Tibial artery (tissue), 4 donors: ENCODE measurements around the gene CCDC148.
"Not testable (repeated sequence)": the region's sequence is repeated elsewhere in the genome, so short reads cannot be mapped to it uniquely, and the experiment has no call there.

Experiments
- DNase-seq, 2 donors: peaks; one replicate each; pipeline ENCODE4 v3.0.0-alpha.2; 2019
- H3K27ac ChIP-seq, 2 donors: fragments of 200-600 bp; sonication (generic) in 1 of 2; 1 replicate in 1 of 2; 2 replicates in 1 of 2; pipeline ENCODE4 v1.5.1; 2018 to 2019; ENCODE audit warnings: mild to moderate bottlenecking in 1 of 2
- H3K27me3 ChIP-seq, 2 donors: fragments of 200-600 bp; sonication (generic) in 1 of 2; one replicate each; pipeline versions ENCODE4 v1.5.1 to v1.6.0; 2016 to 2019
- H3K36me3 ChIP-seq, 3 donors: fragments of 200-600 bp; sonication (generic) in 2 of 3; one replicate each; pipeline ENCODE4 v1.5.1; 2016 to 2019; ENCODE audit warnings: mild to moderate bottlenecking in 2 of 3
- H3K4me1 ChIP-seq, 4 donors: fragments of 200-600 bp; sonication (generic) in 2 of 4; 1 replicate in 3 of 4; 2 replicates in 1 of 4; pipeline ENCODE4 v1.5.1; 2016 to 2019
- H3K4me3 ChIP-seq, 2 donors: fragments of 200-600 bp; sonication (generic) in 1 of 2; 1 replicate in 1 of 2; 2 replicates in 1 of 2; pipeline ENCODE4 v1.5.1; 2018 to 2019; ENCODE audit warnings: mild to moderate bottlenecking in 2 of 2
- H3K9me3 ChIP-seq, 3 donors: fragments of 200-600 bp; sonication (generic) in 1 of 3; one replicate each; pipeline ENCODE4 v1.5.1; 2016 to 2019
- intact Hi-C: fragments of 100-400 bp; cut with DNase I; formaldehyde crosslinking; loops from one replicate; pipeline ENCODE4 v1.15.0; 2023; ENCODE audit warnings: low total_unique reads
- TF ChIP-seq, protein P1 (sequence below), 2 experiments: fragments of 200-600 bp in 1 of 2; fragments of 450-650 bp in 1 of 2; IDR thresholded peaks; one replicate each; pipeline ENCODE4 v1.5.1; 2017 to 2019; ENCODE audit warnings: antibody characterized with exemption in 2 of 2, mild to moderate bottlenecking in 1 of 2, moderate library complexity in 1 of 2

Gene CCDC148

DNA sequence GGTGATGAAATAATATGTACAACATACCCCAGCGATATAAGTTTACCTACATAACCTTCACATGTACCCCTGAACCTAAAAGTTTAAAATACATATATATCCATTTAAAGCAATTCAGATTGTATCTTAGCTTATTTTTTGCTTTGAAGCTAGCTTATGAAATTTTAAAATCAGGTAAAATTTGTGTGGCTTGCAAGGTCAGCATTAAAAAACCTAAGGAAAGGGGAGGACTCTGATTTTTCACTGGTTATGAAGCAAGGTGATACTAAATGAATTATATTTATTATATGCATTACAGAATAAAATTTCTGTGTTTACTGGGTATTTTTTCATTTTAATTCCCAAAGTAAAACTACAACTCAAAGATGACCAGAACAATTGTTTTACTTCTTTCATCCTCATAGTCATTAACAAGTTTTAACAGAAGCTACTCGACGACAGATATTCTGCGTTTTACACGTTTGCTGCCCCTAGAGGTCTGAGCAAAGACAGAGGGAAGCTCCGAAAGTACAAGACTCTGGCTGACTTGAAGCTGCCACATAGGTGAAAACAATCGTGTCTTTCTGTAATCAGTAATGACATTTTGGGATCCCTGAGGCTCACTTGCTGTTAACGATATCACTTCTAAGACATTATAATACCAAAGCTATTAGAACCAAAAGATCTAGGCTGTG lies 17.3 kb upstream of the CCDC148 start:
- intact Hi-C loops = no loop called here
- DNase-seq = no peak
- no peak overlapping the region for H3K27ac ChIP-seq

GRCh38 chr2:158473300-158473699 lies 16.7 kb upstream of the CCDC148 start:
- H3K9me3 ChIP-seq, H3K27ac ChIP-seq, H3K4me3 ChIP-seq, DNase-seq, H3K27me3 ChIP-seq, H3K36me3 ChIP-seq, intact Hi-C loops: not testable (repeated sequence)
- H3K4me1 ChIP-seq = peaks cover 0 to 14% (median 3%) of the 10 kb centered on the region in 4 donors

More for the DNA sequence above, 17.3 kb upstream of the CCDC148 start:
- Histone ChIP-seq H3K36me3 (peaks cover 0 to 6% (median 0%) of the 10 kb centered on the region in 3 donors), H3K27me3 (no peaks in the 10 kb centered on the region), H3K9me3 (no peaks in the 10 kb centered on the region), H3K4me3 (no peak overlapping the region), H3K4me1 (peaks cover 0 to 19% (median 3%) of the 10 kb centered on the region in 4 donors)
- TF ChIP-seq, protein P1, sequence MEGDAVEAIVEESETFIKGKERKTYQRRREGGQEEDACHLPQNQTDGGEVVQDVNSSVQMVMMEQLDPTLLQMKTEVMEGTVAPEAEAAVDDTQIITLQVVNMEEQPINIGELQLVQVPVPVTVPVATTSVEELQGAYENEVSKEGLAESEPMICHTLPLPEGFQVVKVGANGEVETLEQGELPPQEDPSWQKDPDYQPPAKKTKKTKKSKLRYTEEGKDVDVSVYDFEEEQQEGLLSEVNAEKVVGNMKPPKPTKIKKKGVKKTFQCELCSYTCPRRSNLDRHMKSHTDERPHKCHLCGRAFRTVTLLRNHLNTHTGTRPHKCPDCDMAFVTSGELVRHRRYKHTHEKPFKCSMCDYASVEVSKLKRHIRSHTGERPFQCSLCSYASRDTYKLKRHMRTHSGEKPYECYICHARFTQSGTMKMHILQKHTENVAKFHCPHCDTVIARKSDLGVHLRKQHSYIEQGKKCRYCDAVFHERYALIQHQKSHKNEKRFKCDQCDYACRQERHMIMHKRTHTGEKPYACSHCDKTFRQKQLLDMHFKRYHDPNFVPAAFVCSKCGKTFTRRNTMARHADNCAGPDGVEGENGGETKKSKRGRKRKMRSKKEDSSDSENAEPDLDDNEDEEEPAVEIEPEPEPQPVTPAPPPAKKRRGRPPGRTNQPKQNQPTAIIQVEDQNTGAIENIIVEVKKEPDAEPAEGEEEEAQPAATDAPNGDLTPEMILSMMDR (IDR thresholded peaks at IDR 0.05) = no peak

GRCh38 chr2:158472829-158473228 lies 16.3 kb upstream of the CCDC148 start:
- H3K9me3 ChIP-seq, H3K36me3 ChIP-seq, H3K27me3 ChIP-seq, H3K4me1 ChIP-seq, H3K4me3 ChIP-seq, DNase-seq, H3K27ac ChIP-seq, intact Hi-C loops: not testable (repeated sequence)

DNA sequence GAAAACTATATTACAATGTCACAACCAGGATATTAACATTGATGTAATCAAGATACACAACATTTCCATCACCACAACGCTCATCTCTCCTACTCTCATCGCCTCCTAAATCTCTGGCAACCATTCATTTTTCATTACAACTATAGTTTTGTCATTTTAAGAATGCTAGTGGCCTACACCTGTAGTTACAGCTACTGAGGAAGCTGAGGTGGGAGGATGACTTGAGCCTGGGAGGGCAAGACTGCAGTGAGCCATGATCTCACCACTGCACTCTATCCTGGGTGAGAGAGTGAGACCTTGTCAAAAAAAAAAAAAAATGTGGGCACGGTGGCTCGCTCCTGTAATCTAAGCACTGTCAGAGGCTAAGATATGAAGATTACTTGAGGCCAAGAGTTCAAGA lies 10.7 kb upstream of the CCDC148 start:
- intact Hi-C loops = no loop called here
- no peak overlapping the region for H3K4me3 ChIP-seq
- DNase-seq = no peak
- TF ChIP-seq, protein P1 (IDR thresholded peaks at IDR 0.05) = no peak
- H3K9me3 ChIP-seq = no peaks in the 10 kb centered on the region
- H3K27me3 ChIP-seq = no peaks in the 10 kb centered on the region
- no peak overlapping the region for H3K27ac ChIP-seq
- no peaks in the 10 kb centered on the region for H3K4me1 ChIP-seq
- H3K36me3 ChIP-seq = peaks cover 0 to 6% (median 0%) of the 10 kb centered on the region in 3 donors

GRCh38 chr2:158464426-158465281 lies 8.1 kb upstream of the CCDC148 start:
- no peaks in the 10 kb centered on the region for H3K27me3 ChIP-seq
- H3K36me3 ChIP-seq = peaks cover 0 to 2% (median 0%) of the 10 kb centered on the region in 3 donors
- H3K4me1 ChIP-seq = peaks cover 0 to 1% (median 0%) of the 10 kb centered on the region in 4 donors
- H3K27ac ChIP-seq = no peak overlapping the region
- no peaks in the 10 kb centered on the region for H3K9me3 ChIP-seq
- intact Hi-C loops = no loop called here
- H3K4me3 ChIP-seq = no peak overlapping the region
- TF ChIP-seq, protein P1 (IDR thresholded peaks at IDR 0.05) = peak in 1 of 2 experiments; percentile 10
- DNase-seq = no peak

DNA sequence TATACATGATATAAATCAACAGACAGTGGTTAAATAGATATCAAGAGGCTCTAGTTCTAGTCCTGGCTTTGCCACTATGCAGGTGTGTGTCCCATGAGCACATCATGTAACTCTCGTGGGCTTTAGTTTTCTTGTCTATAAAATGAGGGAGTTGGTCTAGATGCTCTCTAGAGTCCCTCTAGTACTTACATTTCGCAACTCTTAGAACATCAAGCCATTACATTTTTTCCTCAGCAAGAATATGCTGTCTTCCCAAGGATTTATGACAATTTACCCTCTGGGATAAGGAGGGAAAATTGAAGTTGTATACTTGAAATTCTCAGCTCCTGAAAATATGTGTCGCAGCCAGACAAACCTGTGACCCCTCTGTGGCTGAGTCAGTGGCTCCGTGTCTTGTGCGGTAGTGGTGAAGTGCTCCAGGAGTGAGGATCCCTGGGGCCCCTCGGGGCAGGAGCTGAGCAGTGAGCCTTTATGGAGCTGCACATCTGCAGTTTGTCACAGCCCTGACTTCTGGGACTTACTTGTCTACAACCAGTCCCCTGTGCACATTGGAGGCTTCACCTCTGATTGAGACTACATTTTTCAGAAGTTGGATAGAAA lies 7.0 kb upstream of the CCDC148 start:
- Histone ChIP-seq H3K9me3 (no peaks in the 10 kb centered on the region), H3K36me3 (no peaks in the 10 kb centered on the region), H3K4me3 (no peak overlapping the region), H3K27me3 (no peaks in the 10 kb centered on the region), H3K27ac (no peak overlapping the region), H3K4me1 (peaks cover 0 to 11% (median 4%) of the 10 kb centered on the region in 4 donors)
- TF ChIP-seq, protein P1 (IDR thresholded peaks at IDR 0.05) = no peak
- intact Hi-C loops = no loop called here
- DNase-seq = no peak
